ENCODE measurements around the gene C3orf20.

GRCh38 chr3:14691239-14691638 is 16.3 kb downstream of the C3orf20 start:
- TF ChIP-seq, protein P1, sequence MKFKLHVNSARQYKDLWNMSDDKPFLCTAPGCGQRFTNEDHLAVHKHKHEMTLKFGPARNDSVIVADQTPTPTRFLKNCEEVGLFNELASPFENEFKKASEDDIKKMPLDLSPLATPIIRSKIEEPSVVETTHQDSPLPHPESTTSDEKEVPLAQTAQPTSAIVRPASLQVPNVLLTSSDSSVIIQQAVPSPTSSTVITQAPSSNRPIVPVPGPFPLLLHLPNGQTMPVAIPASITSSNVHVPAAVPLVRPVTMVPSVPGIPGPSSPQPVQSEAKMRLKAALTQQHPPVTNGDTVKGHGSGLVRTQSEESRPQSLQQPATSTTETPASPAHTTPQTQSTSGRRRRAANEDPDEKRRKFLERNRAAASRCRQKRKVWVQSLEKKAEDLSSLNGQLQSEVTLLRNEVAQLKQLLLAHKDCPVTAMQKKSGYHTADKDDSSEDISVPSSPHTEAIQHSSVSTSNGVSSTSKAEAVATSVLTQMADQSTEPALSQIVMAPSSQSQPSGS (CRISPR knock-in tag; IDR thresholded peaks at IDR 0.05; ENCODE audit: borderline replicate concordance, low read depth) = no peak
- TF ChIP-seq, protein P2, sequence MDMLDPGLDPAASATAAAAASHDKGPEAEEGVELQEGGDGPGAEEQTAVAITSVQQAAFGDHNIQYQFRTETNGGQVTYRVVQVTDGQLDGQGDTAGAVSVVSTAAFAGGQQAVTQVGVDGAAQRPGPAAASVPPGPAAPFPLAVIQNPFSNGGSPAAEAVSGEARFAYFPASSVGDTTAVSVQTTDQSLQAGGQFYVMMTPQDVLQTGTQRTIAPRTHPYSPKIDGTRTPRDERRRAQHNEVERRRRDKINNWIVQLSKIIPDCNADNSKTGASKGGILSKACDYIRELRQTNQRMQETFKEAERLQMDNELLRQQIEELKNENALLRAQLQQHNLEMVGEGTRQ (CRISPR knock-in tag; IDR thresholded peaks at IDR 0.05) = no peak
- TF ChIP-seq IRF1 (CRISPR knock-in tag; IDR thresholded peaks at IDR 0.05) (no peak), NFYB (CRISPR knock-in tag; conservative IDR thresholded peaks at IDR 0.05; ENCODE audit: low read depth) (no peak), SMAD4 (CRISPR knock-in tag; IDR thresholded peaks at IDR 0.05) (no peak), AFF4 (CRISPR knock-in tag; IDR thresholded peaks at IDR 0.05; ENCODE audit: borderline replicate concordance) (no peak), ZNF138 (CRISPR knock-in tag; conservative IDR thresholded peaks at IDR 0.05) (no peak), SP1 (CRISPR knock-in tag; conservative IDR thresholded peaks at IDR 0.05) (no peak), ATF3 (CRISPR knock-in tag; conservative IDR thresholded peaks at IDR 0.05) (no peak)
- TF ChIP-seq, protein P3, sequence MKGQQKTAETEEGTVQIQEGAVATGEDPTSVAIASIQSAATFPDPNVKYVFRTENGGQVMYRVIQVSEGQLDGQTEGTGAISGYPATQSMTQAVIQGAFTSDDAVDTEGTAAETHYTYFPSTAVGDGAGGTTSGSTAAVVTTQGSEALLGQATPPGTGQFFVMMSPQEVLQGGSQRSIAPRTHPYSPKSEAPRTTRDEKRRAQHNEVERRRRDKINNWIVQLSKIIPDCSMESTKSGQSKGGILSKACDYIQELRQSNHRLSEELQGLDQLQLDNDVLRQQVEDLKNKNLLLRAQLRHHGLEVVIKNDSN (CRISPR knock-in tag; IDR thresholded peaks at IDR 0.05) = no peak
- TF ChIP-seq, protein P4, sequence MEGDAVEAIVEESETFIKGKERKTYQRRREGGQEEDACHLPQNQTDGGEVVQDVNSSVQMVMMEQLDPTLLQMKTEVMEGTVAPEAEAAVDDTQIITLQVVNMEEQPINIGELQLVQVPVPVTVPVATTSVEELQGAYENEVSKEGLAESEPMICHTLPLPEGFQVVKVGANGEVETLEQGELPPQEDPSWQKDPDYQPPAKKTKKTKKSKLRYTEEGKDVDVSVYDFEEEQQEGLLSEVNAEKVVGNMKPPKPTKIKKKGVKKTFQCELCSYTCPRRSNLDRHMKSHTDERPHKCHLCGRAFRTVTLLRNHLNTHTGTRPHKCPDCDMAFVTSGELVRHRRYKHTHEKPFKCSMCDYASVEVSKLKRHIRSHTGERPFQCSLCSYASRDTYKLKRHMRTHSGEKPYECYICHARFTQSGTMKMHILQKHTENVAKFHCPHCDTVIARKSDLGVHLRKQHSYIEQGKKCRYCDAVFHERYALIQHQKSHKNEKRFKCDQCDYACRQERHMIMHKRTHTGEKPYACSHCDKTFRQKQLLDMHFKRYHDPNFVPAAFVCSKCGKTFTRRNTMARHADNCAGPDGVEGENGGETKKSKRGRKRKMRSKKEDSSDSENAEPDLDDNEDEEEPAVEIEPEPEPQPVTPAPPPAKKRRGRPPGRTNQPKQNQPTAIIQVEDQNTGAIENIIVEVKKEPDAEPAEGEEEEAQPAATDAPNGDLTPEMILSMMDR (IDR thresholded peaks at IDR 0.05) = no peak

Data from WTC11 (cell line).